ENCODE measurements around the gene BTAF1.
"Not testable (repeated sequence)": the region's sequence is repeated elsewhere in the genome, so short reads cannot be mapped to it uniquely, and the experiment has no call there.

BTAF1 gene

GRCh38 chr10:91980319-91980718 lies 56.7 kb downstream of the BTAF1 start:
- DNase-seq = no peak

GRCh38 chr10:91983416-91983815 lies 59.8 kb downstream of the BTAF1 start:
- DNase-seq = no peak

GRCh38 chr10:91987397-91988037 lies 63.9 kb downstream of the BTAF1 start:
- no peak for DNase-seq

- DNase-seq = no peak
Observed at GRCh38 chr10:91992031-91992430, 68.5 kb downstream of the BTAF1 start.

- DNase-seq = no peak
Observed at GRCh38 chr10:91996266-91996665, 72.7 kb downstream of the BTAF1 start.

GRCh38 chr10:92001581-92001980 lies 78.0 kb downstream of the BTAF1 start:
- DNase-seq = no peak

- no peak for DNase-seq
Observed at GRCh38 chr10:92001995-92002394, 78.4 kb downstream of the BTAF1 start.

GRCh38 chr10:92003258-92003657 lies 79.7 kb downstream of the BTAF1 start:
- peak; percentile 30 to 75 for DNase-seq

GRCh38 chr10:92005978-92006377 lies 82.4 kb downstream of the BTAF1 start:
- DNase-seq = no peak

GRCh38 chr10:92009445-92009844 lies 85.9 kb downstream of the BTAF1 start:
- no peak for DNase-seq

GRCh38 chr10:92010047-92010735 lies 86.6 kb downstream of the BTAF1 start:
- DNase-seq = no peak

GRCh38 chr10:92011560-92012214 lies 88.1 kb downstream of the BTAF1 start:
- no peak for DNase-seq

- DNase-seq = peak; percentile 28 to 76
Observed at GRCh38 chr10:92014620-92015019, 91.0 kb downstream of the BTAF1 start.

- DNase-seq = no peak
Observed at GRCh38 chr10:92024700-92025099, 101.1 kb downstream of the BTAF1 start.

- DNase-seq = not testable (repeated sequence)
Observed at GRCh38 chr10:92025340-92025739, 101.8 kb downstream of the BTAF1 start.

- DNase-seq = no peak
Observed at GRCh38 chr10:92027141-92027540, 103.6 kb downstream of the BTAF1 start.

GRCh38 chr10:92031580-92031979 lies 108.0 kb downstream of the BTAF1 start:
- no peak for DNase-seq

GRCh38 chr10:92033070-92033469 lies 109.5 kb downstream of the BTAF1 start:
- not testable (repeated sequence) for DNase-seq

GRCh38 chr10:92038949-92039348 lies 115.4 kb downstream of the BTAF1 start:
- no peak for DNase-seq

- DNase-seq = no peak
Observed at GRCh38 chr10:92042541-92042940, 119.0 kb downstream of the BTAF1 start.

- no peak for DNase-seq
Observed at GRCh38 chr10:92045641-92046106, 122.1 kb downstream of the BTAF1 start.

GRCh38 chr10:92047215-92047614 lies 123.6 kb downstream of the BTAF1 start:
- DNase-seq = no peak

GRCh38 chr10:92052088-92052487 lies 128.5 kb downstream of the BTAF1 start:
- no peak for DNase-seq

GRCh38 chr10:92052741-92053140 lies 129.2 kb downstream of the BTAF1 start:
- no peak for DNase-seq
